AG09309 (cell line): ENCODE data around the gene NFIX.

Source experiments
- DNase-seq: peaks from one replicate; pipeline ENCODE4 v3.0.0-alpha.2; 2010; ENCODE audit warnings: low read depth
- H3K4me3 ChIP-seq: 2 replicates; pipeline ENCODE4 v1.5.1; 2011; ENCODE audit warnings: mild to moderate bottlenecking, low read depth, low read length, moderate library complexity; ENCODE audit not compliant: control insufficient read depth
- TF ChIP-seq, protein P1 (sequence below): IDR thresholded peaks from 2 replicates; pipeline ENCODE4 v1.5.1; 2011; ENCODE audit warnings: mild to moderate bottlenecking, low read depth, low read length, inconsistent platforms; ENCODE audit not compliant: insufficient read depth, control insufficient read depth; ENCODE audit errors: missing control alignments

The NFIX gene

GRCh38 chr19:13109361-13110098 lies 114.3 kb downstream of the NFIX start:
- DNase-seq: no peak
- no peak overlapping the region for H3K4me3 ChIP-seq
- TF ChIP-seq, protein P1, sequence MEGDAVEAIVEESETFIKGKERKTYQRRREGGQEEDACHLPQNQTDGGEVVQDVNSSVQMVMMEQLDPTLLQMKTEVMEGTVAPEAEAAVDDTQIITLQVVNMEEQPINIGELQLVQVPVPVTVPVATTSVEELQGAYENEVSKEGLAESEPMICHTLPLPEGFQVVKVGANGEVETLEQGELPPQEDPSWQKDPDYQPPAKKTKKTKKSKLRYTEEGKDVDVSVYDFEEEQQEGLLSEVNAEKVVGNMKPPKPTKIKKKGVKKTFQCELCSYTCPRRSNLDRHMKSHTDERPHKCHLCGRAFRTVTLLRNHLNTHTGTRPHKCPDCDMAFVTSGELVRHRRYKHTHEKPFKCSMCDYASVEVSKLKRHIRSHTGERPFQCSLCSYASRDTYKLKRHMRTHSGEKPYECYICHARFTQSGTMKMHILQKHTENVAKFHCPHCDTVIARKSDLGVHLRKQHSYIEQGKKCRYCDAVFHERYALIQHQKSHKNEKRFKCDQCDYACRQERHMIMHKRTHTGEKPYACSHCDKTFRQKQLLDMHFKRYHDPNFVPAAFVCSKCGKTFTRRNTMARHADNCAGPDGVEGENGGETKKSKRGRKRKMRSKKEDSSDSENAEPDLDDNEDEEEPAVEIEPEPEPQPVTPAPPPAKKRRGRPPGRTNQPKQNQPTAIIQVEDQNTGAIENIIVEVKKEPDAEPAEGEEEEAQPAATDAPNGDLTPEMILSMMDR: no peak

- no peak for DNase-seq
Observed at GRCh38 chr19:13110099-13110610, 114.9 kb downstream of the NFIX start.

DNA sequence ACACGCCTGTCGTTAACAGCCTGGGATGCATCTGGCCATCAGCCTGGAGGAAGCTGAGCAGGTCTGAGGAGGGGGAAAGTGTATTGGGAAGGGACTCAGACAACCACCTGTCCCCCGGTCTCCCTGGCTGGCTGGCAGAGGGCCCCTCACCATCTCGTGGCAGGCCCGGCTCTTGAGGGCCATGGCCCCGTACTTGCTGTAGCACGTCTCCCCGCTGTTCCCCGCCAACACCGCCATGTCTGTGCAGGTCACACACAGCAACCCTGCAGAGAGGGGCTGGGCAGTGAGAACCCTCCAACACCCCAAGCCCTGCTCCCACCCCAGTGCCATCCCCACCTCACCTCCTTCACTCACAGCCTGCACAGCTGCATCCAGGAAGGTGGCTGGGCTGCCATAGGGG lies 117.3 kb downstream of the NFIX start:
- H3K4me3 ChIP-seq: no peak overlapping the region
- DNase-seq: no peak
- TF ChIP-seq, protein P1: no peak

More at GRCh38 chr19:13110099-13110610, 114.9 kb downstream of the NFIX start:
- H3K4me3 ChIP-seq: no peak overlapping the region
- TF ChIP-seq, protein P1: no peak

GRCh38 chr19:13115936-13116281 lies 120.6 kb downstream of the NFIX start:
- TF ChIP-seq, protein P1: no peak

DNA sequence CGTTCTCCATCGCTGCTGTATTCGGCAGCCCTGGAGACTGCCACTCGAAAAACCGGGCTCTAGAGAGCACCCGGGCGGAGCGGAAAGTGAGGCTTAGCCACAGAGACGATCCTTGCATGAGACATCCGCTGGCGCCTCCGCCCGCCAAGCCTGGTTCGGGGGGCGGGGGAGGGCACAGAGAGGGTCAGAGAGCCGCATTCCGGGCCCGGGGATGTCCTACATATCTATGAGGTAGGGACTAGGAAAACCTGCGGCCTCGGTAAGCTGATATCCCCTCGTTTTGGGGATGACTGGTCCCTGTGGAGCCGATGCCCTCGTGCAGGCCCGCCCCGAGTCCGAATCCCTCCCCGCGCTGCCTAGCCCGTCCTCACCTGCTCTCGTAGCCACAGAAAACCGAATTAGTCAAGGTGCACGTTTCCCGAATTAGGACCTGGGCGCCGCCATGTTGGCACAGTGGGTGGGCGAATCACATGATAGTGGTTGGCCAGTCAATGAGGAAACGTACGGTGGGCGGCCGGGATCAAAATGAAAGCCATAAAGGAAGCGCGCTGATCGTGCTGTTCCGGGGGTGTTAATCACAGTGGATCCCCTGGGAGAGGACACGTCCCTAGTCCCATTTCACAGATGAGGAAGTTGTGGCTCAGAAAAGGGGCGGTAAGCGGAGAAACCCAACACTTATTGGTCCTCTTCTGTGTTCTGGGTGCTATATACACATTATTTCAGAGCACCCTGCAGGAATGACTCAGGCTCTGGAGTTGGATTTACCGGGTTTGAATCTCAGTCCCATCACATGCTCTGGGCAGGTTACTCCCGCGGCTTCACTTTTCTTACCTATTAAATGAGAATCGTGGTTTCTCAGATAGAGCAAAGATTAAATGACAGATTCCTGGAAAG lies 121.3 kb downstream of the NFIX start, which contains the start of gene TRMT1:
Gene TRMT1 (minus strand): TSS at position 459 of the 894 bp plus-strand sequence. CDS start 341 bp downstream, at position 118.
- DNase-seq: peak; percentile 50
- TF ChIP-seq, protein P1: no peak
- peak within 1 kb of the TSS; percentile 72 for H3K4me3 ChIP-seq

More at GRCh38 chr19:13115936-13116281, 120.6 kb downstream of the NFIX start:
- no peak for DNase-seq
- peak overlapping the region; percentile 72 for H3K4me3 ChIP-seq

GRCh38 chr19:13117176-13117771 lies 122.0 kb downstream of the NFIX start:
- TF ChIP-seq, protein P1: no peak
- DNase-seq: no peak
- H3K4me3 ChIP-seq: peak overlapping the region; percentile 72
